Breast epithelium (tissue), 3 donors: ENCODE data around the gene PARD3B.

Experiments used
- POLR2A ChIP-seq: fragments of 450-650 bp; IDR thresholded peaks from one replicate; pipeline ENCODE4 v1.6.1; 2016; ENCODE audit warnings: antibody characterized with exemption, mild to moderate bottlenecking, moderate library complexity
- POLR2AphosphoS5 ChIP-seq, 3 donors: sonication (generic); formaldehyde crosslinking; IDR thresholded peaks; one replicate each; pipeline ENCODE4 v1.6.1; 2017; ENCODE audit warnings: antibody characterized with exemption in 3 of 3
- TF ChIP-seq, protein P1 (sequence below), 3 donors: fragments of 450-650 bp; IDR thresholded peaks; one replicate each; pipeline ENCODE4 v1.5.1; 2016 to 2017; ENCODE audit warnings: antibody characterized with exemption in 3 of 3, mild to moderate bottlenecking in 3 of 3, moderate library complexity in 3 of 3

DNA sequence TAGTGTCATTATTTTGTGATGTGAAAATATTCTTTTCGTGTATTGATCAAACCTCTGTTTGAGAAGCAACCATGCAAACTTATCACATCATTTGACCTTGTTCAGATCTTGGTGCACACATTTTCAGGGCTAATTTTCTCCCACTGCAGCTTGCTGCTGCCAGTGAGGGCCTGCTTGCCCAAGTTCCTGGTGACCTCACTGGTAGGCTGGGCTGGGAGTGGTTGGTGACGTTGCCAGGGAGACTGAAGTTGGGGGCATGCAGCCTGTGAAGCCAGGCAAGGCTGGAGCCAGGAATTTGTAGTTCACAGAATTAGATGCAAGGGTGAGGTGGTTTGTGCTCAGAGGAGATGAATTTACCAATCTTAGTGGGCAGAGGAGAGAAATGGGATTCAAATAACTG is 38.5 kb downstream of the PARD3B start:
- TF ChIP-seq, protein P1, sequence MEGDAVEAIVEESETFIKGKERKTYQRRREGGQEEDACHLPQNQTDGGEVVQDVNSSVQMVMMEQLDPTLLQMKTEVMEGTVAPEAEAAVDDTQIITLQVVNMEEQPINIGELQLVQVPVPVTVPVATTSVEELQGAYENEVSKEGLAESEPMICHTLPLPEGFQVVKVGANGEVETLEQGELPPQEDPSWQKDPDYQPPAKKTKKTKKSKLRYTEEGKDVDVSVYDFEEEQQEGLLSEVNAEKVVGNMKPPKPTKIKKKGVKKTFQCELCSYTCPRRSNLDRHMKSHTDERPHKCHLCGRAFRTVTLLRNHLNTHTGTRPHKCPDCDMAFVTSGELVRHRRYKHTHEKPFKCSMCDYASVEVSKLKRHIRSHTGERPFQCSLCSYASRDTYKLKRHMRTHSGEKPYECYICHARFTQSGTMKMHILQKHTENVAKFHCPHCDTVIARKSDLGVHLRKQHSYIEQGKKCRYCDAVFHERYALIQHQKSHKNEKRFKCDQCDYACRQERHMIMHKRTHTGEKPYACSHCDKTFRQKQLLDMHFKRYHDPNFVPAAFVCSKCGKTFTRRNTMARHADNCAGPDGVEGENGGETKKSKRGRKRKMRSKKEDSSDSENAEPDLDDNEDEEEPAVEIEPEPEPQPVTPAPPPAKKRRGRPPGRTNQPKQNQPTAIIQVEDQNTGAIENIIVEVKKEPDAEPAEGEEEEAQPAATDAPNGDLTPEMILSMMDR (IDR thresholded peaks at IDR 0.05) = no peak
- no peak for TF ChIP-seq POLR2AphosphoS5 (IDR thresholded peaks at IDR 0.05)
- no peak for TF ChIP-seq POLR2A
